K562 (cell line): Measurements from ENCODE around the gene SELENOO. TPM values are rescaled to one million over a fixed set of nuclear protein-coding genes. Genes with fewer than 3 reads are reported as not detected.
A peak's percentile ranks its signal among the peaks of the same experiment; 100 is the strongest.

Source experiments
- ATAC-seq: fragments of 200-7000 bp; cut with Tn5 transposase; 3 replicates; pipeline ENCODE4 v1.9.1; 2020; ENCODE audit warnings: moderate library complexity
- BruUV-seq: library from RNA; stranded (reverse); fragments of 400-500 nt; replicated peaks from 2 replicates; lab custom pipeline; 2021; lab: Mats Ljungman, UMichigan
- CTCF ChIA-PET: fragments of 300-600 bp; formaldehyde crosslinking; extraction: SDS; loops from one replicate; lab custom pipeline; 2021; ENCODE audit warnings: low intra/inter-chr PET ratio; lab: Yijun Ruan, JAX
- POLR2A ChIA-PET: fragments of 300-600, 350-650 bp; sonication (Branson Sonifier 250); formaldehyde crosslinking; extraction: SDS; loops from one replicate; lab custom pipeline; 2021; ENCODE audit warnings: antibody characterized with exemption, inconsistent platforms; lab: Yijun Ruan, JAX
- DNase-seq, 4 experiments: peaks; one replicate each; pipeline versions ENCODE4 v3.0.0 to v3.0.0-alpha.2; 2011 to 2018; ENCODE audit warnings: low spot score in 3 of 4, mixed read lengths in 3 of 4; ENCODE audit errors: extremely low read depth in 1 of 4
- FAIRE-seq: peaks from 2 replicates; lab custom pipeline; 2011; peaks lifted over from hg19 to GRCh38; lab: Jason Lieb, UNC
- H2AFZ ChIP-seq: 2 replicates; pipeline ENCODE4 v1.6.0; 2011; ENCODE audit warnings: low read depth, low read length, control low read depth, inconsistent platforms
- H3K27ac ChIP-seq: fragments of 200-600 bp; 3 replicates; pipeline ENCODE4 v1.8.0; 2011; ENCODE audit warnings: low read depth, mild to moderate bottlenecking, control low read depth, inconsistent platforms, low read length, moderate library complexity, mixed read lengths; ENCODE audit errors: extremely low read depth
- H3K27me3 ChIP-seq, 2 experiments: fragments of 300-600 bp in 1 of 2; 2 replicates in 1 of 2; 3 replicates in 1 of 2; pipeline versions ENCODE4 v1.6.0 to v1.8.0; 2011; ENCODE audit warnings: inconsistent platforms in 2 of 2, low read length in 2 of 2, mild to moderate bottlenecking in 1 of 2, mixed read lengths in 1 of 2, moderate library complexity in 1 of 2; ENCODE audit not compliant: control insufficient read depth in 2 of 2, insufficient read depth in 2 of 2
- H3K36me3 ChIP-seq: fragments of 300-600 bp; 3 replicates; pipeline ENCODE4 v1.8.0; 2011; ENCODE audit warnings: mild to moderate bottlenecking, low read length, inconsistent platforms; ENCODE audit not compliant: control insufficient read depth, insufficient read depth
- H3K4me1 ChIP-seq, 2 experiments: fragments of 200-600 bp in 1 of 2; replicated peaks in 1 of 2; 2 replicates in 1 of 2; 3 replicates in 1 of 2; pipeline versions ENCODE4 v1.5.1 to v1.8.0; 2011; ENCODE audit warnings: inconsistent platforms in 2 of 2, low read length in 2 of 2, mild to moderate bottlenecking in 1 of 2, mixed read lengths in 1 of 2, moderate library complexity in 1 of 2; ENCODE audit not compliant: control insufficient read depth in 2 of 2, insufficient read depth in 2 of 2
- H3K4me2 ChIP-seq: 2 replicates; pipeline ENCODE4 v1.6.1; 2011; ENCODE audit warnings: low read length, control low read depth, inconsistent platforms, mixed read lengths; ENCODE audit not compliant: insufficient read depth
- H3K4me3 ChIP-seq: fragments of 200-600 bp; sonication (generic), shearing (Covaris generic); 2 replicates; pipeline ENCODE4 v1.5.1; 2016; ENCODE audit warnings: control low read depth, inconsistent platforms
- H3K79me2 ChIP-seq: fragments of 200-600 bp; 3 replicates; pipeline ENCODE4 v1.8.0; 2011; ENCODE audit warnings: low read length, inconsistent platforms; ENCODE audit not compliant: control insufficient read depth, insufficient read depth
- H3K9ac ChIP-seq, 2 experiments: 2 replicates each; pipeline versions ENCODE4 v1.6.0 to v1.6.1; 2011; ENCODE audit warnings: low read depth in 2 of 2, low read length in 2 of 2, control low read depth in 1 of 2, inconsistent platforms in 1 of 2, mild to moderate bottlenecking in 1 of 2, mixed read lengths in 1 of 2; ENCODE audit not compliant: insufficient read depth in 1 of 2
- H3K9me1 ChIP-seq: one replicate; pipeline ENCODE4 v1.6.0; 2011; ENCODE audit warnings: inconsistent platforms, mild to moderate bottlenecking, low read length, moderate library complexity; ENCODE audit not compliant: control insufficient read depth, insufficient read depth
- H3K9me3 ChIP-seq: replicated peaks from 2 replicates; pipeline ENCODE4 v1.5.1; 2011; ENCODE audit warnings: low read depth, low read length, inconsistent platforms; ENCODE audit not compliant: control insufficient read depth, insufficient read depth
- H4K20me1 ChIP-seq: replicated peaks from 2 replicates; pipeline ENCODE4 v1.6.1; 2011; ENCODE audit warnings: low read length, inconsistent platforms, mixed read lengths; ENCODE audit not compliant: control insufficient read depth, insufficient read depth
- ADNP ChIP-seq: fragments of 200-800 bp; sonication (Bioruptor generic); IDR thresholded peaks from 2 replicates; pipeline ENCODE4 v1.6.1; 2016; ENCODE audit warnings: missing genetic modification characterization, missing compliant biosample characterization
- FOXA1 ChIP-seq: fragments of 450-650 bp; IDR thresholded peaks from 2 replicates; pipeline ENCODE4 v1.6.1; 2016; ENCODE audit warnings: mild to moderate bottlenecking, borderline replicate concordance
- FOXK2 ChIP-seq, 2 experiments: fragments of 450-650 bp; IDR thresholded peaks in 1 of 2; conservative IDR thresholded peaks in 1 of 2; 2 replicates each; pipeline ENCODE4 v1.6.1; 2016; ENCODE audit warnings: low read depth in 2 of 2, mild to moderate bottlenecking in 1 of 2
- HMGXB4 ChIP-seq: sonication (generic); formaldehyde crosslinking; IDR thresholded peaks from 2 replicates; pipeline ENCODE4 v1.8.1; 2023; ENCODE audit warnings: mild to moderate bottlenecking, missing genetic modification reagents
- RBFOX2 ChIP-seq: fragments of 200-400 bp; formaldehyde crosslinking; IDR thresholded peaks from 2 replicates; pipeline ENCODE4 v1.6.1; 2017; ENCODE audit warnings: low read depth, mild to moderate bottlenecking, low read length, moderate library complexity
- ZNF76 ChIP-seq: fragments of 250-450 bp; sonication (Bioruptor Pico); IDR thresholded peaks from 2 replicates; pipeline ENCODE4 v1.4.0; 2020; ENCODE audit warnings: mild to moderate bottlenecking, moderate library complexity, borderline replicate concordance
- ZNF766 ChIP-seq: fragments of 200-800 bp; sonication (Bioruptor generic); conservative IDR thresholded peaks from 2 replicates; pipeline ENCODE4 v1.6.1; 2016; ENCODE audit warnings: missing genetic modification characterization, missing compliant biosample characterization
- WGBS: fragments of 100-300 bp; shearing (Covaris generic); methylation state at CpG from one replicate; pipeline ENCODE4 v1.1.6; 2016; ENCODE audit warnings: low coverage, mixed read lengths; ENCODE audit not compliant: insufficient coverage; ENCODE audit errors: missing lambda C conversion rate; 5-methylcytosine and 5-hydroxymethylcytosine counted together
- in situ Hi-C: fragments of 300-500 bp; cut with MboI; formaldehyde crosslinking; loops from 4 replicates; pipeline ENCODE4 v1.15.0; 2018; ENCODE audit warnings: inconsistent platforms, mixed read lengths
- intact Hi-C: fragments of 100-400 bp; cut with micrococcal nuclease; formaldehyde crosslinking; loops from 2 replicates; pipeline ENCODE4 v1.14.2; 2022
- polyA plus RNA-seq, 8 experiments: library from polyadenylated mRNA; depleted of rRNA in 4 of 8; stranded (reverse) in 5 of 8; unstranded in 3 of 8; fragments of >200 nt; fragmentation: Nextera tagmentation in 2 of 8; fragmentation: Illumina TruSeq in 1 of 8; extraction: Ambion mirVana in 2 of 8; extraction: Trizol in 1 of 8; gene quantifications; 2 replicates each; pipeline versions ENCODE4 v1.2.1 to v1.2.3, GENCODE V29; 2011 to 2014; ENCODE audit warnings: inconsistent platforms in 1 of 8, missing spikeins in 1 of 8
- total RNA-seq, 7 experiments: library from RNA; depleted of rRNA in 6 of 7; stranded (reverse); fragments of >200 nt in 6 of 7; fragmentation: Illumina TruSeq in 2 of 7; extraction: Trizol in 2 of 7; gene quantifications; 2 replicates each; pipeline versions ENCODE4 v1.2.1 to v1.2.3, GENCODE V29; 2011 to 2021; ENCODE audit warnings: low replicate concordance in 1 of 7

The SELENOO gene
- total and polyA plus RNA-seq, 9 of the 15 experiments (the other 6 are each of a cell fraction or from before 2014, with no cell fraction given), result 0.37 to 24.9 (median 8.3) TPM

GRCh38 chr22:50173983-50174355, 26.8 kb upstream of the SELENOO start:
- Histone ChIP-seq H3K79me2 (no peaks in the 10 kb centered on the region), H3K27me3 (no peaks in the 10 kb centered on the region), H4K20me1 (no peaks in the 10 kb centered on the region), H2AFZ (no peak overlapping the region), H3K4me2 (no peak overlapping the region), H3K4me1 (peaks cover 8 to 60% of the 10 kb centered on the region in 2 experiments; a peak in 4 of 5 replicates), H3K36me3 (no peaks in the 10 kb centered on the region), H3K9ac (no peak overlapping the region; a peak in 1 of 4 replicates), H3K9me1 (no peaks in the 10 kb centered on the region), H3K9me3 (no peaks in the 10 kb centered on the region), H3K4me3 (no peak overlapping the region), H3K27ac (no peak overlapping the region)
- intact Hi-C loops, result no loop called here
- no peak for FAIRE-seq
- POLR2A ChIA-PET, result interaction anchor here (1.1 kb wide), 1 partner anchor 13 kb away, joined by 3 read pairs; no protein-coding TSS in a partner anchor
- in situ Hi-C loops, result no loop called here
- 59% methylated on average over 4 of the region's 6 CpGs for WGBS
- BruUV-seq, result no TSS peak
- no peak for DNase-seq
- CTCF ChIA-PET, result no interaction called here
- ATAC-seq, result no peak
- TF ChIP-seq FOXK2 (conservative IDR thresholded peaks at IDR 0.05 in 1 of 2, IDR thresholded peaks at IDR 0.05 in 1 of 2; ENCODE audit: low read depth in 2 of 2) (no peak), RBFOX2 (peak; percentile 15; the same call in 1 of the 2 replicates), ZNF76 (CRISPR knock-in tag) (no peak), HMGXB4 (CRISPR knock-in tag) (no peak), ADNP (tag) (no peak), ZNF766 (CRISPR knock-in tag) (no peak), FOXA1 (no peak)
